AG10803 (cell line): ENCODE data around the gene STX1B.
"Not testable (repeated sequence)": the region's sequence is repeated elsewhere in the genome, so short reads cannot be mapped to it uniquely, and the experiment has no call there.

ENCODE experiments used
- DNase-seq: peaks from one replicate; pipeline ENCODE4 v3.0.0; 2010; ENCODE audit warnings: low read depth
- H3K4me3 ChIP-seq: 2 replicates; pipeline ENCODE4 v1.5.1; 2011; ENCODE audit warnings: mild to moderate bottlenecking, low read length, control low read depth
- TF ChIP-seq, protein P1 (sequence below): conservative IDR thresholded peaks from 2 replicates; pipeline ENCODE4 v1.5.1; 2011; ENCODE audit warnings: mild to moderate bottlenecking, low read length, control low read depth, inconsistent platforms

The STX1B gene

DNA sequence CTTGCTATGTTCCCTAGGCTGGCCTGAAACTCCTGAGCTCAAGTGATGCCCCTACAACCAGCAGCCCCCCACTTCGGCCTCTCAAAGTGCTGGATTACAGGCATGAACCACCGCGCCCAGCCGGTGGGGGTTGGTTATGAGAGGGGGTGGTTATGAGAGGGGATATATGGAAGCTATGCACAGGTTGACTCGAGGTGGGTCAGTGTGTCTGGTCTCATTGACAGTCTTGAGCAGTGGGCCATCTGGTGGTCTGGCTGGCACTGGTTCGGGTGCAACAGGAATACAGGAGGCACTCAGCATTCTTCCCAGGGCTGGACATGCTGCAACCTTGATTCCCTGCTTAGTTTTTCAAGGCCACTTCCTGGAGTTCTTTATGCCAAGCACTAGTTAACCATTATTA, 5.6 kb upstream of the STX1B start:
- DNase-seq = no peak
- no peak overlapping the region for H3K4me3 ChIP-seq
- TF ChIP-seq, protein P1, sequence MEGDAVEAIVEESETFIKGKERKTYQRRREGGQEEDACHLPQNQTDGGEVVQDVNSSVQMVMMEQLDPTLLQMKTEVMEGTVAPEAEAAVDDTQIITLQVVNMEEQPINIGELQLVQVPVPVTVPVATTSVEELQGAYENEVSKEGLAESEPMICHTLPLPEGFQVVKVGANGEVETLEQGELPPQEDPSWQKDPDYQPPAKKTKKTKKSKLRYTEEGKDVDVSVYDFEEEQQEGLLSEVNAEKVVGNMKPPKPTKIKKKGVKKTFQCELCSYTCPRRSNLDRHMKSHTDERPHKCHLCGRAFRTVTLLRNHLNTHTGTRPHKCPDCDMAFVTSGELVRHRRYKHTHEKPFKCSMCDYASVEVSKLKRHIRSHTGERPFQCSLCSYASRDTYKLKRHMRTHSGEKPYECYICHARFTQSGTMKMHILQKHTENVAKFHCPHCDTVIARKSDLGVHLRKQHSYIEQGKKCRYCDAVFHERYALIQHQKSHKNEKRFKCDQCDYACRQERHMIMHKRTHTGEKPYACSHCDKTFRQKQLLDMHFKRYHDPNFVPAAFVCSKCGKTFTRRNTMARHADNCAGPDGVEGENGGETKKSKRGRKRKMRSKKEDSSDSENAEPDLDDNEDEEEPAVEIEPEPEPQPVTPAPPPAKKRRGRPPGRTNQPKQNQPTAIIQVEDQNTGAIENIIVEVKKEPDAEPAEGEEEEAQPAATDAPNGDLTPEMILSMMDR = no peak

DNA sequence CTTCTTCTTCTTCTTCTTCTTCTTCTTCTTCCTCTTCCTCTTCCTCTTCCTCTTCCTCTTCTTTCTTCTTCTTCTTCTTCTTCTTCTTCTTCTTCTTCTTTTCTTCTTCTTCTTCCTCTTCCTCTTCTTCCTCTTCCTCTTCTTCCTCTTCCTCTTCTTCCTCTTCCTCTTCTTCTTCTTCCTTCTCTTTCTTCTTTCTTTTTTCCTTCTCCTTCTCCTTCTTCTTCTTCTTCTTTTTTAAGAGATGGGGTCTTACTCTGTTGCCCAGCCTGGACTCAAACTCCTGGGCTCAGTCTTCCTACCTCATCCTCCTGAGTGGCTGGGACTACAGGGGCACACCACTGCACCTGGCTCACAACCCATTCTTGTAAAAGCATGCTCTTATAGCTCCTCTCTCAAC, 2.9 kb upstream of the STX1B start:
- not testable (repeated sequence) for DNase-seq, H3K4me3 ChIP-seq

DNA sequence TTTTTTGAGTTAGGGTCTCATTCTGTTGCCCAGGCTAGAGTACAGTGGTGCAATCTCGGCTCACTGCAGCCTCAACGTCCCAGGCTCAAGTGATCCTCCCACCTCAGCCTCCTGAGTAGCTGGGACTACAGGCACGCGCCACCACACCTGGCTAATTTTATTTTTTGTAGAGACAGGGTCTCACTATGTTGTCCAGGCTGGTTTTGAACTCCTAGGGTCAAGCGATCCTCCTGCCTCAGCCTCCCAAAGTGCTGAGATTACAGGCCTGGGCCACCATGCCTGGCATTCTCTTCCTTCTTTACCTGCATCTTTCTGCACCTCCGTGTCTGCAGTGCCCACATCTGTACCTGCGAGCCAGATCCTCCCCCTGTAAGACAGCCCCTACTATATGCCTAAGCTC, 1.4 kb upstream of the STX1B start:
- H3K4me3 ChIP-seq, DNase-seq: not testable (repeated sequence)

DNA sequence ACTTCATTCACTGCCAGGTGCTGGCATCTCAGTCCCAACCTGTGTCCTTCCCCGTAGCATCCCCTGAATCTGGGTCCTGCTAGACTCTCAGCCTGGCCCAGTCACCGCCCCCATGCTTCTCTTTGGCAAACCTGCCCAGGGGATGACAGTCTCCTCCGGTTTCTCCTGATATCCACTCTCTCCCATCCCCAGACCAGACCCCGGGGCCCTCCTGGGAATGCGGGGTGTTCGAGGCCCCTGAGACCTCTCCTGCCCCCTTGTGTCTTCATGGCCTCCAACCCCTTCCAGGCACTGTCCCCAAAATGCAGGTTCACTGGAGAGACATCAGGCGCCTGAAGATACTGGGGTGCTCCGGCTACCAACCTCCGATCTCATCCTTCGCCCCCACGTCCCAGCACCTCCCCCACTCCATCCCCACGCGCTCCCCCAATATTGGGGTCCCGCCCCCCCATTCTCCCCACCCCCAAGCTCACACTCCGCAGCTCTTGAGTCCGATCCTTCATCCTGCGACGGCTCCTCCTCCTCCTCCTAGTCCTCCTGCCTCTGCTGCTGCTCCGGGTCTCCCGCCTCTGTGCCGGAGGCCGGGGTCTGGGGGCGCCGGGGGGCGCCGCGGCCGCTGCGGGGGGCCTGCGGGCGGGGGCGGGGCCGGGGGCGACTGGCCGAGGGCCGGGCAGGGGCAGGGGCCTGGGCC, 399 bp downstream of the STX1B start:
- peak overlapping the region; percentile 56 for H3K4me3 ChIP-seq
- no peak for DNase-seq
- TF ChIP-seq, protein P1 = peak; percentile 30

DNA sequence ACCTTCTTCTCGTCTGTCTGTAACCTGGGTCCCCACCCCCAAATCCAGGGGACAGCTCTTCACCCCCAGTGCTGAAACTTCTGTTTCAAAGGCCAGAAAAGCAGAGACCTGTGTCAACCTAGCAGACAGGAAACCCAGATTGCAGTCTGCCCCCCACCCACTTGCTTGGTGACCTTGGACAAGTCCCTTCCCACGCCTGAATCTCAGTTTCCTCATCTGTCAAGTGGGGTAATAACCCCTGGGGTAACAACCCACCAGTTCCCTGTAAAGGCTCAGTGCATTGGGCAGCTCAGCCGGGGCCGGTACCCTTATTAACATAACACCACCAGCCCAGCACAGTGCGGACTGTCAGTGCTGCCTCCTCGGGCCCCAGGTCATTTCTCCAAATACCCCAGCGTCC, 1.3 kb downstream of the STX1B start:
- no peak overlapping the region for H3K4me3 ChIP-seq
- no peak for DNase-seq
- TF ChIP-seq, protein P1 = no peak

DNA sequence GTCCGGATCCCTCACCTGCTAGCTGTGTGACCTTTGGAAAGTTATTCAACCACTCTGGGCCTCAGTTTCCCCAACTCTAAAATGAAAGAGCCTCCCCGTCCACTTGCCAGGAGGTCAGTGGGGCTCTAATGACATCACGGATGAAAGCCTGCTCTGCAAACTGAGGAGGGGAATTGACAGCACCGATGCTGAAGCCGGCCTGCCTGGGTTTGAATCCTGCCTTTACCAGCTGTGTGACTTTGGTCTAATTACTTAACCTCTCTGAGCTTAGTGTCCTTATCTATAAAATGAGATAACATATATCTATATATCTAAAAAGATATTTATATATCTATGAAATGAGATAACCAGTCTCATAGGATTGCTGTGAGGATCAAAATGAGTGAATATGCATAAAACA, 1.9 kb downstream of the STX1B start:
- TF ChIP-seq, protein P1 = no peak
- DNase-seq = no peak
- H3K4me3 ChIP-seq = no peak overlapping the region

DNA sequence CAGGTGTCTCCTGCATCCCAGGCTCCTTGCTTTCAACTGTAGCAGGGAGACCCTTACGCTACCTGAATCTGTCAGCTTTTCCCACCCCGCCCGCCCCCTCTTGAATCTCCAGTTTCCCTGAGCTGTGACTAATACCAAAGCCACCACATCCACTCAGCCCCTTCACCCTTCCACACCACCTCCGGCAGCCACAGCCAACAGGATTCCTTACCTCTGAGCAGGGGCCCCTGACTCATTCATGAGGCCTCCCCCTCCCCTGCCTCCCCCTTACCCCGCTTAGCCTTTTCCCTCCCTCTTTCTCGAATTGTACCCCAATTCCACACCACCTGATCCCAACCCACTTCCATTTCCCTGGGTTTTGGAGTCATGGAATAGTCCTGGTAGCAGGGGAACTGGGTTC, 2.3 kb downstream of the STX1B start:
- no peak overlapping the region for H3K4me3 ChIP-seq
- DNase-seq = peak; percentile 49
- TF ChIP-seq, protein P1 = no peak

DNA sequence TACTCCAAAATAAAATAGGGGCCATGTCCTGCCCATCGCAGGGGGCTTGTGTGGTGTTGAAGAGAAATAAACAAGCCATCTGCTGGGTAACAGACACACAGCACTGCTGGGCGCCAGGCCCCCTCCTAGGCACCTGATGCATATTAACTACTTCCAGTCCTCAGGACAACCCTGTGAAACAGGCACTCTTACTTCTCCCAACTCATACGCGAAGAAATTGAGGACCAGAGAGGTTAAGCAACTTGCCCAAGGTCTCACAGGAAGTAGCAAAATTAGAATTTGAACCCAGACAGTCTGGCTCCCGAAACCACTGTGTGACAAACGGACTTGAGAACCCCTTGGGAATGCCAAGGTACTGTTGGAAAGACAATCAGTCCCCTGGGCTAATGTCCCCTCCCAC, 2.8 kb downstream of the STX1B start:
- no peak overlapping the region for H3K4me3 ChIP-seq
- no peak for DNase-seq
- TF ChIP-seq, protein P1 = no peak
